Stimulated activated CD4-positive, alpha-beta T cell treated with anti-CD3 and anti-CD28 coated beads, TNF-alpha, amount 100 ng/mL, for 1 hour (primary cell): ENCODE data around the gene OCA2.
"Not testable (repeated sequence)": the region's sequence is repeated elsewhere in the genome, so short reads cannot be mapped to it uniquely, and the experiment has no call there.

Experiments used
- DNase-seq, 3 donors: peaks; one replicate each; pipeline ENCODE4 v3.0.0-alpha.2; 2020; ENCODE audit warnings: low read depth in 3 of 3, low spot score in 1 of 3

OCA2 gene

GRCh38 chr15:27851858-27852210 lies 247.3 kb downstream of the OCA2 start:
- DNase-seq, result no peak

GRCh38 chr15:27850981-27851857 lies 247.9 kb downstream of the OCA2 start:
- DNase-seq, result no peak

GRCh38 chr15:27850050-27850449 lies 249.1 kb downstream of the OCA2 start:
- DNase-seq, result no peak

GRCh38 chr15:27848936-27849335 lies 250.2 kb downstream of the OCA2 start:
- not testable (repeated sequence) for DNase-seq

- no peak for DNase-seq
Observed at GRCh38 chr15:27847775-27848710, 251.1 kb downstream of the OCA2 start.

- no peak for DNase-seq
Observed at GRCh38 chr15:27846722-27847395, 252.3 kb downstream of the OCA2 start.

GRCh38 chr15:27845535-27846369 lies 253.4 kb downstream of the OCA2 start:
- DNase-seq, result no peak

GRCh38 chr15:27844018-27844666 lies 255.0 kb downstream of the OCA2 start:
- no peak for DNase-seq

- no peak for DNase-seq
Observed at GRCh38 chr15:27843146-27843545, 256.0 kb downstream of the OCA2 start.

GRCh38 chr15:27842526-27842925 lies 256.6 kb downstream of the OCA2 start:
- DNase-seq, result no peak

DNA sequence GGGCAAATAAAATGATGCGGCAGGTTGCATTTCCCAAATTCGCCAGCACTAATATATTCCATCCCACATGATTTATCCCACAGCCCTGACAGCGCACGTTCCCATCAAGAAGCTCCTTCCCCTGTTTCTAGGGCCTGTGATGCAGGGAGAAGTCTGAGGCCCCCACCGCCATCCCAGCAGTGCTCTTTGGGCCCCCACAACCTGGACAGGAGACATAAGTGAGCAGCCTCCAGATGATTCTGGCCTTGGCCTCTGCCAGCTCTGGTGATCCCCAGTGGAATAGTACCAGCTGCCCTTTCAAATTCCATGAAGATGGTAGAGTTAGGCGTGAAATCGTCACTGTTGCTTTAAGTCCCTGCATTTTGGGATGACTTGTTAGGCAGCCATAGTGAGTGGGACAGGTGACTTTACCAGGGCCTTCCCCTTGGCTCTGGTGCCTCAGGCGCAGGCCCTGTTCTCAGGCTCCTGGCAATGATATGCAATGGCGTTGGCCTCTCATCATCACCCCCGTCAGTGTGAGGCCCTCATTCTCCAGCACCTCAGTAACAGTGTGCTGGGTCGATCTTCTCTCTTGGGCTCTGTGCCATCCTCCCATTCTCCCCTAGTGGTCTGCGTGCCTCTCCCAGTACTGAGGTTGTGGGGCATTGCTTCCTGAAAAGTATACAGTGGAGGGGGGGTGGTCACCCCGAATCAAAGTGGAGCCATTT lies 263.7 kb downstream of the OCA2 start:
- no peak for DNase-seq

DNA sequence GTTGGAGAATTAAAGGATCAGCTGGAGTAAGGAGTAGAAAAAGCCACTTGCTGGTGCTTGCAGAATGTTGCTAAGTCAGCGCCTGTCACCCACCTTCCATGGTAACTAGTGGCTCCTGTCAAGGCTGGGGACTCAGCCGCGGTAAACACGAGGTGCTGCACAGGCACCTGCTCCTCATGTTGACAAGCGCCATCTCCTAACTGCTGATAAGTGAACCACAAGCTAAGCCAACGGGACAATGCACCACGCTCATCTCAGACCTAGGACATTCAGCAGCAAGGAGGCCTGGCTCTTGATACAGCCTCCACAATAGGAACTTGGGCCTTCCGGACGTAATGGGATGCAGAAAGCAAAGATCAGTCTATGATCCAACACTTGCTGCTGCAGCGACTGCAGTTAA lies 264.4 kb downstream of the OCA2 start:
- DNase-seq, result no peak

GRCh38 chr15:27833974-27834373 lies 265.1 kb downstream of the OCA2 start:
- no peak for DNase-seq

- DNase-seq, result no peak
Observed at GRCh38 chr15:27833178-27833577, 265.9 kb downstream of the OCA2 start.

- no peak for DNase-seq
Observed at GRCh38 chr15:27832237-27832596, 266.9 kb downstream of the OCA2 start.

- no peak for DNase-seq
Observed at GRCh38 chr15:27831384-27832236, 267.5 kb downstream of the OCA2 start.

- no peak for DNase-seq
Observed at GRCh38 chr15:27828746-27829145, 270.4 kb downstream of the OCA2 start.

GRCh38 chr15:27826902-27827714 lies 272.0 kb downstream of the OCA2 start:
- DNase-seq, result no peak
